ENCODE measurements around the gene AFDN.

DNA sequence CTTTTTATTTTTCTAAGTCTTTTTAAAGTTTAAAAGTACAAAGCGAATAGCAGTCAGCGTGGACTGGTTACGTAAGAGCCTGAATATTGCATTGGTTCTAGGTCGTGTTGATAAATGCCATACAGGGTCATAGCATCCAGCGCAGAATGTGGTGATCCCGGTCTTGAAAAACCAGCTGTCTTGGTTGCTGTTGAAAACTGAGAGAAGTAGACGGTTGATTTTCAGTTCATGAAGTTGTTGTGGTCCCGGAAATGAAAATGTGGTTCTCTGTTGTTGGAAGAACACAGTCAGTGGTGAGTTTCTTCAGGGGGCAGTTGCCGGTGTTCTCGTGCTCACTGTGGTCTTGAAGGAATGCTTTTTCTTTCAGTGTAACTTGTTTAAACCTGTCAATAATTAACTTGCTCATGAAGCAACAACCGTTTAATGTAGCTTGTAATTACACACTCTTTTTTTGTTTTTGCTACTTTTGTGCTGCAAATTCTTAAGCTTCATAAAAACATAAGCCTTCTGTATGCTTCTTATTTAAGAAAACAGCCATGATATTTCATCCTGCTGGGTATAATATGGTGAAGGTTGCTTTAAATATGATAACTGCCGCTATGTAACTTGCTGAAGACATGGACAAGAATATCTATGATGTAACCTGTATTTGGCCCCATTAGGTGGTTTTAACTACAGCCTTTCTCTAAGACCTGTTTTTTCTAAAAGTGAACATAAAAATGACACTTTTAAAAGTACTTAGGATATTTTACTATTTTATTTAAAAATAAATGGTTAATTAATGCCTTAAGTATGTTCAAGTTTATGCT lies 106.0 kb downstream of the AFDN start:
- TF ChIP-seq CTCF (conservative IDR thresholded peaks at IDR 0.05; ENCODE audit: low read length) = no peak
- TF ChIP-seq EZH2phosphoT487 (IDR thresholded peaks at IDR 0.05; ENCODE audit: borderline replicate concordance) = no peak
